PC-3 (cell line): ENCODE data around the gene ZNF513.

Experiments
- CTCF ChIP-seq: fragments of 300-600 bp; sonication (generic); conservative IDR thresholded peaks from 2 replicates; pipeline ENCODE4 v1.5.1; 2017; ENCODE audit warnings: antibody characterized with exemption, low read depth, mild to moderate bottlenecking, low read length
- EZH2 ChIP-seq: fragments of 300-600 bp; sonication (generic); IDR thresholded peaks from one replicate; pipeline ENCODE4 v1.6.1; 2017; ENCODE audit warnings: antibody characterized with exemption, mild to moderate bottlenecking, low read length; ENCODE audit not compliant: unreplicated experiment
- EZH2phosphoT487 ChIP-seq: fragments of 300-600 bp; sonication (generic); IDR thresholded peaks from 2 replicates; pipeline ENCODE4 v1.6.1; 2018; ENCODE audit warnings: mild to moderate bottlenecking, antibody characterized with exemption, low read length, borderline replicate concordance

- no peak for TF ChIP-seq EZH2
- TF ChIP-seq CTCF = no peak
- TF ChIP-seq EZH2phosphoT487 = no peak
Measured at GRCh38 chr2:27421660-27422250, 41.2 kb upstream of the ZNF513 start.
